Measurements from ENCODE around the gene PZP. TPM values are rescaled to one million over a fixed set of nuclear protein-coding genes. Genes with fewer than 3 reads are reported as not detected.

PZP gene
- total and polyA plus RNA-seq, 2 of the 8 experiments (the other 6 are each of a cell fraction or from before 2014, with no cell fraction given) = 0.08 TPM; not detected in 1

DNA sequence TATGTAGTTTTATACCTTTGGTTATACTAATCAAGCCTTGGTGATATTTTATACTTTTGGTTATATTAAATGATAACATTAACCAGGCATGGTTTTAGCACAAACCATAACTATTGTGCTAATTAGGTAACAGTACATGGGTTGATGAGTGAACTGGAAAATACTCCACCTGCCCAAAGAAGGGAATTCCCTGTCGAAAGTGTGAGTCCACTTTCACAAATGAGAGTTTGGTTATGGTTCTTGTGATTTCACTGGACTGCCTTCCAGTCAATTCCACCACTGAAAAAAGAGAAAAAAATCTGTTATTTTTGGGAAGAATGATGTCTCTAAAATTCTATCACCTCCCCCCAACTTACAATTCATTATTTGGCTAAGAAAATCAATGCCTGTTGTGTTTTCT is 102.1 kb downstream of the PZP start (continued):
- no peak for TF ChIP-seq JUN (IDR thresholded peaks at IDR 0.05; ENCODE audit: low read depth, low read length)
